ENCODE data around the gene UBASH3A. TPM values are rescaled to one million over a fixed set of nuclear protein-coding genes. Genes with fewer than 3 reads are reported as not detected.

Gene UBASH3A
- total RNA-seq, 1 experiment from 2014 or later = 0.07 TPM

DNA sequence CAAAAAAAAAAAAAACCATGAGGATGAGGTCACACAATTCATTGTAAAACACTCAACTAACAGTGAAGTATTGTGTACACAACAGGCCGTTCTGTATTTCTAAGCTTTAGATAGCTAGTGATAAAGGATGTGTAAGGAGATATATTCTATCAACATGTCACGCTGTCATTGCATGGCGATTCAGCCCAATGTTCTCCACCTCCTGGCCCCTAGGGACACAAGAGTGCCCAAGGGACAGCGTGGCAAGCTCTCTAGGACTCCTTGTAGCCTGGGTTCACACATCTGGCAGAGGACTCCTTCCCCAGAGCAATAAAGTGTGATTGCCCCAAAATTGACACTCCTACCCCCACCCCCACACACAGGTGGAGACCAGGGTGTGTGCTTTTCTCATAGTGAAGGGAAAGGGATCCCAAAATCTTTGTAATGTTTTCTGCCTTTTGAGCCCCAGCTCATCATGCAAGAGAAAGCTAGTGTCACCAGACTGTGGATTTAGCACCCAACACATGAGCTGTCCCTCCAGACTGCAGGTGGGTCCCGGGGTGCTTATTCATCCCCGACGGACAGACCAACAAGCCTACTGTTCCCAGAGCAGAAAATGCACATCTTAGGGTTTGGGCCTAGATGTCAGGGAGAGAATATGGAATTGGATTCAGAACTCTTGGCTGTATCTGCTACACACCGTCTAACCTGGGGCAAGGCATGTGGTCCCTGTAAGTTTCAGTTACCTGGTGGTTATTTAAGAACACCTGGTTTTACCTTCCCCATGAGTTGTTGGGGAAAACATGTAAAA is 19.4 kb upstream of the UBASH3A start:
- no peaks in the 10 kb centered on the region for H3K9me2 ChIP-seq (ENCODE audit: insufficient read depth)
- no TSS peak for BruUV-seq (replicated peaks)

DNA sequence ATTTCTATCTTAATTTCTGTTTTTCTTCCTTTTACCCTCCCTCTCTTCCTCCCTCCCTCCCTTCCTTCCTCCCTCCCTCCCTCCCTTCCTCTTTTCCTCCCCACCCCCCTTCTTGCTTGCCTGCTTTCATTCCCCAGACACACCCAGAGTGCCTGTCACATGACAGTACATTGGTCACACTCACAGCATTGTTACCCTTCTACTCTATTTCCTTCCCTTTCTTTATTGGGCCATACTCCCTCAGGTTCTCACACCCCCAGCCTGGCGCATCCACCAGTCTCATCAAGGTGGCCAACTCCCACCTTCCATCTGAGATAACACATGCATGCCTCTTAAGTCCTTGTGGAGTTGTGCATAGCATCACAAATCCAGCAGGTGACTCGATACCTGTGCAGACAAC is 18.7 kb upstream of the UBASH3A start:
- no peak for ATAC-seq
- no peaks in the 10 kb centered on the region for H3K79me2 ChIP-seq (ENCODE audit: insufficient read depth, low read length)
- no peaks in the 10 kb centered on the region for H4K20me1 ChIP-seq (ENCODE audit: insufficient read depth)
- peaks cover 0 to 3% of the 10 kb centered on the region in 2 experiments; a peak in 1 of 4 replicates for H3K4me1 ChIP-seq (ENCODE audit: control insufficient read depth in 1 of 2, insufficient read depth in 2 of 2, low read length in 2 of 2)
- H2AFZ ChIP-seq (ENCODE audit: low read depth, low read length, poor library complexity, severe bottlenecking) = no peak overlapping the region
- H3K27ac ChIP-seq (ENCODE audit: low read depth, low read length) = no peak overlapping the region
- intact Hi-C loops (cut with micrococcal nuclease) = loop anchor here (10.0 kb wide), 1 partner anchor 150 kb away; no protein-coding TSS in a partner anchor
- CTCF ChIA-PET = no interaction called here
- POLR2A ChIA-PET = no interaction called here
- no TSS peak for BruUV-seq (replicated peaks)
- H3K4me3 ChIP-seq (replicated peaks in 1 of 2; ENCODE audit: low read depth in 1 of 2, low read length in 2 of 2) = no peak overlapping the region
- H3K4me2 ChIP-seq (ENCODE audit: low read length) = no peak overlapping the region
- peaks cover 4 to 5% of the 10 kb centered on the region in 2 experiments; a peak in 2 of 4 replicates for H3K9me3 ChIP-seq (ENCODE audit: control insufficient read depth in 1 of 2, insufficient read depth in 1 of 2, low read depth in 1 of 2, low read length in 2 of 2)
- no peaks in the 10 kb centered on the region for H3K36me3 ChIP-seq (ENCODE audit: control insufficient read depth in 1 of 2, insufficient read depth in 2 of 2, low read length in 2 of 2)
- no peak for DNase-seq (ENCODE audit: low read depth, low spot score)
- H3K9me2 ChIP-seq (ENCODE audit: insufficient read depth) = no peaks in the 10 kb centered on the region
- H3K27me3 ChIP-seq (ENCODE audit: insufficient read depth, low read length) = no peaks in the 10 kb centered on the region
- RAD21 ChIA-PET (ENCODE audit: low non-redundant PET in 1 of 2, low total read pairs in 2 of 2, uncharacterized antibody in 2 of 2, unreplicated experiment in 2 of 2) = no interaction called here
- H3K9ac ChIP-seq (ENCODE audit: low read length) = no peak overlapping the region
- TF ChIP-seq ELF1 (IDR thresholded peaks at IDR 0.05; ENCODE audit: borderline replicate concordance, low read depth) = no peak
- TF ChIP-seq SP1 (IDR thresholded peaks at IDR 0.05; ENCODE audit: low read depth) = no peak
- no peak for TF ChIP-seq ZBTB33 (IDR thresholded peaks at IDR 0.05; ENCODE audit: extremely low read depth, insufficient replicate concordance, low read length)
- TF ChIP-seq CEBPB (IDR thresholded peaks at IDR 0.05; ENCODE audit: low read depth) = no peak
- no peak for TF ChIP-seq ZFX (IDR thresholded peaks at IDR 0.05)
- TF ChIP-seq FOSL1 (IDR thresholded peaks at IDR 0.05; ENCODE audit: low read depth) = no peak
- no peak for TF ChIP-seq YY1 (IDR thresholded peaks at IDR 0.05; ENCODE audit: extremely low read depth, insufficient replicate concordance, low read depth, low read length)
- no peak for TF ChIP-seq SRF (IDR thresholded peaks at IDR 0.05; ENCODE audit: low read depth)
- no peak for TF ChIP-seq POLR2A (IDR thresholded peaks at IDR 0.05; ENCODE audit: borderline replicate concordance, extremely low read depth, insufficient read depth, insufficient read length)
- no peak for TF ChIP-seq CTCF (IDR thresholded peaks at IDR 0.05 in 2 of 3, conservative IDR thresholded peaks at IDR 0.05 in 1 of 3; ENCODE audit: borderline replicate concordance in 1 of 3, insufficient read depth in 1 of 3, low read depth in 2 of 3, low read length in 2 of 3)
- TF ChIP-seq, protein P1, sequence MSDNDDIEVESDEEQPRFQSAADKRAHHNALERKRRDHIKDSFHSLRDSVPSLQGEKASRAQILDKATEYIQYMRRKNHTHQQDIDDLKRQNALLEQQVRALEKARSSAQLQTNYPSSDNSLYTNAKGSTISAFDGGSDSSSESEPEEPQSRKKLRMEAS (IDR thresholded peaks at IDR 0.05) = no peak
- no peak for TF ChIP-seq CBX3 (IDR thresholded peaks at IDR 0.05; ENCODE audit: low read depth)
- TF ChIP-seq TCF7L2 (IDR thresholded peaks at IDR 0.05; ENCODE audit: borderline replicate concordance, extremely low read depth, insufficient read depth, insufficient read length) = no peak
- TF ChIP-seq SIN3A (IDR thresholded peaks at IDR 0.05; ENCODE audit: low read depth) = no peak
- TF ChIP-seq JUND (IDR thresholded peaks at IDR 0.05) = no peak
- TF ChIP-seq ATF3 (IDR thresholded peaks at IDR 0.05) = no peak

More for the DNA sequence above, 19.4 kb upstream of the UBASH3A start:
- Histone ChIP-seq H3K9me3 (ENCODE audit: control insufficient read depth in 1 of 2, insufficient read depth in 1 of 2, low read depth in 1 of 2, low read length in 2 of 2) (peaks cover 4 to 5% of the 10 kb centered on the region in 2 experiments; a peak in 2 of 4 replicates), H3K4me1 (ENCODE audit: control insufficient read depth in 1 of 2, insufficient read depth in 2 of 2, low read length in 2 of 2) (peaks cover 0 to 3% of the 10 kb centered on the region in 2 experiments; a peak in 1 of 4 replicates), H3K27me3 (ENCODE audit: insufficient read depth, low read length) (no peaks in the 10 kb centered on the region), H2AFZ (ENCODE audit: low read depth, low read length, poor library complexity, severe bottlenecking) (no peak overlapping the region), H3K4me2 (ENCODE audit: low read length) (no peak overlapping the region), H3K79me2 (ENCODE audit: insufficient read depth, low read length) (no peaks in the 10 kb centered on the region), H3K36me3 (ENCODE audit: control insufficient read depth in 1 of 2, insufficient read depth in 2 of 2, low read length in 2 of 2) (no peaks in the 10 kb centered on the region), H4K20me1 (ENCODE audit: insufficient read depth) (no peaks in the 10 kb centered on the region), H3K27ac (ENCODE audit: low read depth, low read length) (no peak overlapping the region), H3K9ac (ENCODE audit: low read length) (no peak overlapping the region), H3K4me3 (replicated peaks in 1 of 2; ENCODE audit: low read depth in 1 of 2, low read length in 2 of 2) (no peak overlapping the region)
- TF ChIP-seq TCF7L2 (IDR thresholded peaks at IDR 0.05; ENCODE audit: borderline replicate concordance, extremely low read depth, insufficient read depth, insufficient read length) = no peak
- DNase-seq (ENCODE audit: low read depth, low spot score) (no peak), ATAC-seq (no peak)
- intact Hi-C loops (cut with micrococcal nuclease) = loop anchor here (10.0 kb wide), 1 partner anchor 150 kb away; no protein-coding TSS in a partner anchor
- ChIA-PET CTCF (no interaction called here), RAD21 (ENCODE audit: low non-redundant PET in 1 of 2, low total read pairs in 2 of 2, uncharacterized antibody in 2 of 2, unreplicated experiment in 2 of 2) (no interaction called here), POLR2A (no interaction called here)

Data from HCT116 (cell line).